Ureter (tissue), 1 donor: ENCODE measurements around the gene ZNF195. TPM values are rescaled to one million over a fixed set of nuclear protein-coding genes. Genes with fewer than 3 reads are reported as not detected.
"Not testable (repeated sequence)": the region's sequence is repeated elsewhere in the genome, so short reads cannot be mapped to it uniquely, and the experiment has no call there.

ENCODE experiments used
- DNase-seq: peaks from one replicate; pipeline ENCODE4 v3.0.0-alpha.2; 2020; ENCODE audit warnings: low spot score
- total RNA-seq: library from RNA; stranded (reverse); gene quantifications from one replicate; pipeline ENCODE4 v1.2.4, GENCODE V29; 2023
- donor health status: DM: yes; HTN: yes; CAD: no.

ZNF195 gene
- total RNA-seq, 1 donor from 2014 or later: 51.4 TPM

DNA sequence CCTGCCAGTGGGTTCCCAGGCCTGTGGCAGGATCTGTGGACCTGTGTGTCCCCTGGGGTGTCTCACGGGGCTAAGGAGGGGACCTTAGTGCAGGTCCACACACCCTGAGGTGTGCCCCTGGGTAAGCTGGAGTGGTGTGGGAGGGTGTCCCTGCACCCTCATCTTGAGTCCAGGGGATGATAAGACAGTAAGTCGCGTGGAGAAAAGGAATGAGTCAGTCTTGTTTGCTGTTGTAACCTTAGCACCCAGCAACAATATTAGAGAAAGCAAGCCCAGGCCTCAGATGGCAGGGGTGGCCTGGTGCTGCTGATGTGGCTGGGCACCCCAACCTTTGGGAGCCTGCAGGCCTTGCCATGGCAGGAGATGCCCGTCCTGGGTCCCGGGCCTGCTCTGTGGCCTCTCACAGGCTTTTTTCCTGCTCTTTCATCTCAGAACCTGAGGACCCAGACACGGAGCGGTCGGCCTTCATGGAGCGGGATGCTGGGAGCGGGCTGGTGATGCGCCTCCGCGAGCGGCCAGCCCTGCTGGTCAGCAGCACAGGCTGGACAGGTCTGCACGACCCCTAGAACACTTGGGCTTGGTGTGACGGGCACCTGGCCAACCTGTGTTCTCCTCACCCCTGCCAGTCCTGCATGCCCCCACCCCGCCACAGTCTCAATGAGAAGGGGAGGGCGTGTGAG, 23.4 kb upstream of the ZNF195 start:
- DNase-seq: not testable (repeated sequence)

DNA sequence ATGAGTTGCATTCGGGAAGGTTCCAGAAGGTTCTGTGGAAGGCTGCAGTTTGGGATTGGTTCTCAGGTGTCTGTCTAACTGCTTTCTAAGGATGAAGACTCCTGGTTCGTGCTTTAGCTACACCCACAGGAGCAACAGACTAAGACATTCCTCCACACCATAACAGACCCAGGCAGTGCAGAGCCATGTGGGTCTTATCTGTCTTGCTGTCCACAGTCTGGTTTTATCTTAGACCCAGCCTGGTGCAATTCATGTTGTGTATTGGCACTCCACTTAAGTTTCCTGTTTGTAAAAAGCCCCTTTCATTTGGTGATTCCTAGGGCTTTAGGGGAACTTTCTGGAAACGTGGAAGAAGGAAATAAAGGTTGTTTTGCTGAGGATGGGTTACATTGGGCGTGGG, 22.1 kb upstream of the ZNF195 start:
- not testable (repeated sequence) for DNase-seq

DNA sequence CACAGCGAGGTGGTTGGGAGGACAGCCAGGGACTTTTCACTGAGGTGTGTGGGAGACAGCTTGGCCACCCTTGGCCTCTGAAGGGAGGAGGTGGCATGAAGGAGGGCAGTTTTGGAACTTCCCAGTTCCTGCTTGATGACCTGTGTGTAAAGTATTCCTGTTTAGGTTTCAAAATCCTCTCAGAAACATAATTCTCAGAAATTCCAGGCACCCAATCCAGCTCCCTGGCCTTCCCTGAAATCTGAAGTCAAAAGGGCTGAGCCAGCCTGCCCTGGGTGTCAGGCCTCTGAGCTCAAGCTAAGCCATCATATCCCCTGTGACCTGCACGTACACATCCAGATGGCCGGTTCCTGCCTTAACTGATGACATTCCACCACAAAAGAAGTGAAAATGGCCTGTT, 19.6 kb upstream of the ZNF195 start:
- DNase-seq: not testable (repeated sequence)

DNA sequence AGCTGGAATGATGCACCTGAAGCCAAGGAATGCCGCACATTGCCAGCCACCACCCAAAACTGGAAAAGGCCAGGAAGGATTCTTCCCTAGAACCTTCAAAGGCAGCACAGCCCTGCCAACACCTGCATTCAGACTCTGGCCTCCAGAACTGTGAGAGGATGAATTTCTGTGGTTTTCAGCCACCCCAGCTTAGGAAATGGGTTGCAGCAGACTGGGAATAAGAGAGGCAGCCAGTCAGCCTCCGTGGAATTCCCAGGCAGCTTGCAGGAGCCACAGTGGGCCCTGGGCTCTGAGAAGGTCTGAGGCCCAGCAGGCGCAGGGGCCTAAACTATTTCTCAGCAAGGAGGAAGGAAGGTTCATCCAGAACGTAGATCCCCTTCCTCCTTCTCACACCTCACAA, 19.2 kb upstream of the ZNF195 start:
- not testable (repeated sequence) for DNase-seq

DNA sequence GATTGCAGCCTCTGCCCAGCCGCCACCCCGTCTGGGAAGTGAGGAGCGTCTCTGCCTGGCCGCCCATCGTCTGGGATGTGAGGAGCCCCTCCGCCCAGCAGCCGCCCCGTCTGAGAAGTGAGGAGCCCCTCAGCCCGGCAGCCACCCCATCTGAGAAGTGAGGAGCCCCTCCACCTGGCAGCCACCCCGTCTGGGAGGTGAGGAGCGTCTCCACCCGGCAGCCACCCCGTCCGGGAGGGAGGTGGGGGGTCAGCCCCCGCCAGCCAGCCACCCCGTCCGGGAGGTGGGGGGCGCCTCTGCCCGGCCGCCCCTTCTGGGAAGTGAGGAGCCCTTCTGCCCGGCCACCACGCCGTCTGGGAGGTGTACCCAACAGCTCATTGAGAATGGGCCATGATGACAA, 18.3 kb upstream of the ZNF195 start:
- DNase-seq: not testable (repeated sequence)

DNA sequence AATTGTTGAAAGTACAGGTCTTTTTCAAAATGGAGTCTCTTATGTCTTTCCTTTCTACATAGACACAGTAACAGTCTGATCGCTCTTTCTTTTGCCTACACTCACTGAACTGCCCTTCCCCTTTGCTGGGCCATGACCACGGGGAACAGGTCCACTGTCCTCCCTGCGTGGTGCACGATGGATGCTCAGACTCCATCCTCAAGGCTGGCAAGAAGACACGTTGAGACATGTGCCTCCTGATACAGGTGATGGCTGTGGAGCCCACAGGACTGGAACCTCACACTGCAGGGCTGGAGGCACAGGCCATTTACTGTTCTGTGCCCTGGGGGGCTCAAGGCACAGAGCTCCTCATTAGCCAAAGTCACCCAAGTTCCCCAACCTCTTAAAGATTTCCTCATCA, 16.5 kb upstream of the ZNF195 start:
- DNase-seq: not testable (repeated sequence)

DNA sequence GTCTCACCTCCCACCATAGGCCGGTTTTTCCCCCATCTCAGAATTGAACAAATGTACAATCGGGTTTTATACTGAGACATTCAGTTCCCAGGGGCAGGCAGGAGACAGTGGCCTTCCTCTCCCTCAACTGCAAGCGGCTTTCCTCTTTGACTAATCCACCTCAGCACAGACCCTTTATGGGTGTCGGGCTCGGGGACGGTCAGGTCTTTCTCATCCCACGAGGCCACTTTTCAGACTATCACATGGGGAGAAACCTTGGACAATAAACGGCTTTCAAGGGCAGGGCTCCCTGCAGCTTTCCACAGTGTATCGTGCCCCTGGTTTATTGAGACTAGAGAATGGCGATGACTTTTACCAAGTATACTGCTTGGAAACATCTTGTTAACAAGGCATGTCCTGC, 16.0 kb upstream of the ZNF195 start:
- not testable (repeated sequence) for DNase-seq

DNA sequence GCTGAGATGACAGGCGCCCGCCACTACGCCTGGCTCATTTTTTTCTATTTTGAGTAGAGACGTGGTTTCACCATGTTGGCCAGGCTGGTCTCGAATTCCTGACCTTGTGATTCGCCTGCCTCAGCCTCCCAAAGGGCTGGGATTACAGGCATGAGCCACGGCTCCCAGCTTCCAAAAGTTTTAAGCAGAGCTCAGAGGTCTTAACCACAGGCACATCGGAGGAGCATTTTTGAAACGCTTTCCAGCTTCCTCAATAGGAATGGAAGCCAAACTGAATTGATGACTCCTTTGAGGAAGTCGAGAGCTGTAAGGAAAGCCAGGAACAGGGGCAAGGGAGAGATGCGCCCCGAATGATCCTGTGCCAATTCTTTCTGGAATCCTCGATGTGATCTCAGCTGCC, 14.5 kb upstream of the ZNF195 start:
- DNase-seq: not testable (repeated sequence)

DNA sequence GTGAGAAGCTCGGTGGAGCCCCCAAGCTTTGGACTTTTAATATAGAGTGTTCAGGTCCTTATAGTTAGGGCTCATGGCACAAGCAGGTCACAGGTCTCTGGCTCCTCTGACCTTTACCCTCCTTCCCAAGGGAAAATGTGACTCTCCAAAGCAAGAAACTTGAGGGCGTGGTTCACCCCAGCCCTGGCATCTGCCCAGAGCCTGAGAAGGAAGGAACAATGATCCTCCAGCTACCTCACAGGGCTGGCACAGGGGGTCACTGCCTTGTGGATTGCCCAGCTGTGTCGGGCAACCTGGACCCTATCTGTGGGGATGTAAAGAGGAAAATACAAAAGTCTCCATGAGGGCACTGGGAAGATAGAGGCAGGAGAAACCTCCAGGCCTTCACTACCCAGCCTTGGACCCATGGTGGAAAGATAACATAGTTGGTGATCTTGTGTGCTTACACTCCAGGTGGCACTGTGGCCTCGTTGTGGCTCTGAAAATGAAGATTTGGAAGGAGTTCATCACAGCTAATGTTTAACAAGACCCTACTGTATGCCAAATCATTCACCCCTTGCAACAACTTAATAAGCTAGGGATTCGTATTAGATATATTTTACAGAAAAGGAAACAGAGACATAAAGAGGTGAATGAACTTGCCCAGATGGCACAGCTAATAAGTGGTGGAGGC, 3.8 kb upstream of the ZNF195 start:
- DNase-seq: no peak

DNA sequence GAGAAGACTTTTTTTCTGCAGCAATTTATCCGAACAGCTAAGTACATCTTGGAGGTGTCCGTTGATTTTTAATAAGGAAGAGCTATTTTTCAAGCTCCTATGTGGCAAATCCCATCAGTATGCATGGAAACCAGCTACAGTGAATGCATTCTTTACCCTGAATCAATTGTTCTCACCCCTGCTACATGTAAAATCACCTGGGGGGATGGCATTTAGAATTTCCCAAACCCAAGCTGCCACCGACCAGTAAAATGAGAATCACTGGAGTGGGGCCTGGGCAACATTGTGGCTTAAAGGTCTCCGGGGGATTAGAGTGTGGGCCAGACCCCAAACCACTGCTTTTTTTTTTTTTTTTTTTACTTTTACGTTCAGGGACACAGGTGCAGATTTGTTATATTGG, 2.8 kb upstream of the ZNF195 start:
- DNase-seq: no peak

DNA sequence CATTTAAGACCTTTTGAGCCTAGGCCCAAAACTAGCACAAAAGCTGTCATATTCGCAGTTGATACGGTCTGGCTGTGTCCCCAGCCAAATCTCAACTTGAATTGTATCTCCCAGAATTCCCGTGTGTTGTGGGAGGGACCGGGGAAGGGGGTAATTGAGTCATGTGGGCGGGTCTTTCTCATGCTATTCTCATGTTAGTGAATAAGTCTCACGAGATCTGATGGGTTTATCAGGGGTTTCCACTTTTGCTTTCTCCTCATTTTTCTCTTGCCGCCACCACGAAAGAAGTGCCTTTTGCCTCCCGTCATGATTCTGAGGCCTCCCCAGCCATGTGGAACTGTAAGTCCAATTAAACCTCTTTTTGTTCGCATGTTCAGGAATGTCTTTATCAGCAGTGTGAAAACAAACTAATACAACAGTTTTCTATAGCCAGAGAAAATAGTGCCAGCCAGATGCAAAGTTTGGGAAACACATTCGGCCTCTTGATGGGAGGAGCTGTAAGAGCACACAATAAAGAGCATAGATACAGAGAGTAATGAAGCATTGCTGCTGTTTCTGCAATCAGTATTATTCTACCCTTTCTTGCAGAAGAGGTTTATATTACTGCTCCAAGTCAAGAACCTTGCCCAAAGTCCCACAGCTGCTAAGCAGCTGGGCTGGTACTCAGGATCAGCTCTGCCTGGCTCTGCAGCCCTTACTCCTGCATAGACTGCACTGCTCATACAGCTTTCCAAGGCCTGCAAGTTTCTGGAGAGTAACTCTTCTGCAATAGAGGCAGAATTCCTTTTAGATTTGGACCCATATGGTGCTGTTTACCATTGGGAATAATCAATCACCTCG, 2.0 kb upstream of the ZNF195 start:
- no peak for DNase-seq

DNA sequence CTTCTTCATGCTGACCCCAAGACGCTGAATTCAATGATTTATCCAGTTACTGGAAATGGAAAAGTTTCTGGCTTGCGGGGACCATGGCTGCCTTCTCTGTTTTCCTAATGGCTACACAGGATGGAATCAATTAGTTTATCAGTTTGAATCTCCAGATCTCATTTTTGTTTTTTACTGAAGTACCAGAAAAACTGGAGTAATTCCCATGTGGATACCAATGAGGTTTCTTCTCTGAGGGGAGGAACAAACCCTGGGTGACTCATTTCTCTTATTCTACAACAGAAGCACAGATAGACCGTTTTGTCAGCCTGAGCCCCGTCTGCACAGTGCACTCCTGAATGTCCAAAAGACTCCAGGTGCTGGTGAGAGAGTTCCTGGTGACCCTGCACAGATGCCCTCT, 3.4 kb downstream of the ZNF195 start:
- no peak for DNase-seq

DNA sequence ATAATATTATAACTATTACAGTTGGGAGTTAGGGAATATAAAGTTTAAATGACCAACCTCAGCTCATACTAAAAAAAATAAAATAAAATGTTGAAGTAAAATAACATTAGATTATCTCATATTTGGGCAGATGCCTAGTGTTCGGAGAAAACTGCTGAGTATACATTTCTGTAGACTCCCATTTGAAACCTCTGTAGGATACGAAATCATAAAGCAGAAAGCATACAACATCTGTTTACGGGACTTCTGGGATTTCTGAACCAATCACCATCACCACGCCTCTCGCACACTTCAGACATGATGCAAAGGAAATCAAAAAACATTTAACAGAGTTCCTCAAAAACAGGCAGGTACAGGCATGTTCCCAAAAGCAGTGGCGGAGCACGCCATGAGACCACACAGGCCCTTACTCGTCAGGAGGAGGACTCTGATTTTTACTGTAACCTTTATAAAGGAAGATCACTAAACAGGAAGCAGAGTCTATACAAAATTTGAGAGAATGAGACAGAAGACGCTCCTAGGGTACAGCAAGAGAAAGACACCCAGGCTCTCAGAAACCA, 8.6 kb downstream of the ZNF195 start:
- peak; percentile 60 for DNase-seq

DNA sequence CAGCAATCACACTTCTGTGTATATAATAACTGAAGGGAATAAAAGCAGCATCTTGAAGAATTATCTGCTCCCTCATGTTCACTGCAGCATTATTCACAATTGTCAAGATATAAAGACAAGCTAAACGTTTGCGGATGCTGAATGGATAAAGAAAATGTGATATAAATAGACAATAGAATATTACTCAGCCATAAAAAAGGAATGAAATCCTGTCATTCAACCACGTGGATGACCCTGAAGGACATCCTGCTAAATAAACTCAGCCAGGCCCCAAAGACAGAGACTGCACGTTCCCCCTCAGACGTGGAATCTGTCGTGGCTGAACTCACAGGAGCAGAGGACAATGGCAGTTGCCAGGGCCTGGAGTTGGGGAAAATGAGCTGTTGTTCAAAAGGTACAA, 9.6 kb downstream of the ZNF195 start:
- DNase-seq: no peak

DNA sequence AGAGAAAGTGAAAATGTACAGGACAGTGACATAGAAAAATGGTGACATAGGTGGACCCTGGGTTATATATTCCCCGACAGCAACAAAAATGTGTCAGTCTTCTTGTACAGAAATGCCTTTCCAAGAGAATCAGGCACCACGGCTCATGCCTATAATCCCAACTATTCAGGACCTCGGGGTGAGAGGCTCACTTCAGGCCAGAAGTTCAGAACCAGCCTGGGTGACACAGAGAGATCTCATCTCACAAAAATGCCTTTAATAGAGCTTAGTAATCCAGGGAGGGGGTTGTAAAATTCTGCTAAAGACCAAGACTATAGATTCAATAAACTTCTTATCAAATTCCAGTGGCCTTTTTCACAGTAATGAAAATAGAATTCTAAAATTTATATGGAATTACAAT, 10.7 kb downstream of the ZNF195 start:
- DNase-seq: no peak

DNA sequence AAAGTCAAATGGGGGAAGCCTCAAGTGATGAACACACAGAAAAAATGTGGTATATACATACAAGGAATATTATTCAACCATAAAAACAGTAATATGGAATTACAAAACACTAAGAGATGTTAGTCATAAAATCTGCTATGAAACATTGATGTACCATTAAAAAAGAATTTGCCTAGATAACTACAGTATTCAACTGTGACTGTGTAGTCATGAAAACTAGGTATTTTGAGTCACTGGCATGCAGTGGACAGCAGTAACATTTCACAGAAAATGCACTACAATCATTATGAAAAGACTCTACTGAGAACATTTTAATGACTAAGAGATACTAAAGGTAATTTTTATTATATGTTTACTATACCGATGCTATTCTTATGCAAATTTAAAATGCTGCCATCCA, 11.7 kb downstream of the ZNF195 start:
- DNase-seq: no peak

DNA sequence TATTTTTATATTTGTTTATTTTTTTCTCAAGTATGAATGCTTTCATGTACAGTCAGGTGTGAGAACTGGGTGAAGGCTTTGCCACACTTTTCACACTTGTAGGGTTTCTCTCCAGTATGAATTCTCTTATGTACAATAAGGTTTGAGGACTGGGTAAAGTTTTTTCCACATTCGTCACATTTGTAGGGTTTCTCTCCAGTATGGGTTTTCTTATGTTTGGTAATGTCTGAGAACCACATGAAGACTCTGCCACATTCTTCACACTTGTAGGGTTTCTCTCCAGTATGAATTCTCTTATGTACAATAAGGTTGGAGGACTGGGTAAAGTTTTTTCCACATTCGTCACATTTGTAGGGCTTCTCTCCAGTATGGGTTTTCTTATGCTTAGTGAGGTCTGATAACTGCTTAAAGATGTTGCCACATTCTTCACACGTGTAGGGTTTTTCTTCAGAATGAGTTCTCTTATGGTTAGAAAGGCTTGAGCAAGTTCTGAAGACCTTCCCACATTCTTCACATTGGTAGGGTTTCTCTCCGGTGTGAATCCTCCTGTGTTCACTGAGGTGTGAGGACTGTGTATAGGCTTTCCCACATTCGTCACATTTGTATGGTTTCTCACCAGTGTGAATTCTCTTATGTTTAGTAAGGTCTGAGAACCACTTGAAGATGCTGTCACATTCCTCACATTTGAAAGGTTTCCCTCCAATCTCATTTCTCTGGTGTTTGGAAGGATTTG, 19.7 kb downstream of the ZNF195 start:
- no peak for DNase-seq

DNA sequence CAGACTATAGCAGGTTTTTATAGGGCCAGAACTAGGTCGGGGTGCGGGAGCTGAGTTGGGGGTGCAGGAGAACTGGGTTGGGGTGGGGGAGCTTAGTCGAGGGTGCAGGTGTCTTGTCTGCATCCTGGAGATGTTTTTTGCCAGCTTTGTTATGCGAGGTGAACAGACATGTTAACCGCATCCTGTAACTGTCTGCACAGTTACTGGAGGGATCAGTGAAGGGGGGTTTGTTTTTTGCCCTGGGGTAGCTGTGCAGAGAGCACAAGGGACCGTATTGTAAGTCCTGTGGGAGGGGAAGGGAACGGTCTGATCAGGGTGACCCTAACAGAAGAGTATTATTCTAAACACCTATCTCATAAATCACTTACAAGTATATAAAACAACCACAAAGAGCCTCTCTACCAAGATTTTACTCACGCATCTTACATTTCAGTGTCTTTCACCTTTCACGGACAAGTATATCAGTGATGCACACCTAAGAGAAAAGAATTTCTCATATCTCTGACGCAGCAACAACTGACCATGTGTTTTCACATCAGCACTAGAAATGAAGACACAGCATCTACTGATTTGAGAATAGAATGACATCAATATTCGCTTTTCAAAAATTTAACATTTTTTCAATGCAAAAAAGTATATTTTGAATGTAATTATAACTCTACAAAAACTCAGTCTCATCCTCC, 20.8 kb downstream of the ZNF195 start:
- no peak for DNase-seq

DNA sequence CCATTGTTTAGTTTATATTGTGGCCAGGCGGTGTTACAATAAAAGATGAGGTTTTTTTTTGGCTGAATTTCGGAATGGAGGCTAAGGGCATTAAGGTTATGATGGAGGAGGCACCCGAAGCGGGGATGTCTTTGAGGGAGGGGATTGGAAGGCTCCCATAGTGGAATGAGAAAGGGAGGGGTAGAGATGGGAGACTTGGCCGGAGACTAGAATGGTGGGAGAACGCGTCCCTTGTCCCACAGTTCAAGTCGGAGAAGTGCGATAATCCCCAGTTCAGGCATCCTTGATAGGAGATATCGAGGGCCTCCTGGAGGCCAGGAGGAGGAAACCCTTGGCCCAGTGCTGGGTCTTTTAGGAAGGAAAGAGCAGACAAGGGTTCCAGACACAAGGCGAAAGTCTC, 21.6 kb downstream of the ZNF195 start:
- DNase-seq: no peak

DNA sequence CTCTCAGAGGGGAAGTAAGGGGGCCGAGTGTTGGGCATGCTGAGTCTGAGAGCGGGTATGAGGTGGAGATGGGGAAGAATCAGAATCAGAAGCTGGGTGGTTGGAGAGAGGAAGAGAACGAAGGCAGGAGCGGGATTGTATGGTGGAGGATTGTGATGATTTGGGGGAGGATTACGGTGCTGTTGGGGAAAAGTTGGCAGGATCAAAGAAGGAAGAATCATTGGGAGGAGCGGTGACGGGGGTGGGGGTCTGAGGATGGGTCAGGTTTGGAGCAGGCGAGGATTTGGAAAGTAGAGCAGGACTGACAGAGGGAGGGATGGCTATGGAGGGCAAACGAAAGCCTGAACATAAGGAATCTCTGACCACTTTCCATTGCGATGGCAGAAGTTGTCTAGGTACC, 22.1 kb downstream of the ZNF195 start:
- no peak for DNase-seq

DNA sequence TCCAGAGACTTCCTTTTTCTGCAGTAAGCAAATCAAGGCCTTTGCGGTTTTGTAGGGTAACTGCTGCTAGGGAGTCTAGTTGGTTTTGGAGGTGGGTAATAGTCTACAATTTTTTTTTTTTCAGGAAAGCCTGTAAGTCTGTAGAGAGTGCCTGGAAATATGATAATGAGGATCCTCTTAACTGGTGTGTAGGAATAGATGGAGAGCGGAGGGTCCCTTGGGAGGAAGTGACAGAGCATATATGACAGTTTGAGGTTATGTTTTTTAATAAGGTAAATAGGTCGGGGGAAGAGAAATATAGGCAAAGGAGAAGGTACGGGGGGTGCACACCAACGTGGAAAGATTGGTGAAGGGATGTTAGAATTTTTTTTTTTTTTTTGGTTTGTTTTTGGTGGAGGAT, 25.9 kb downstream of the ZNF195 start:
- DNase-seq: no peak
